Mucosa of stomach (tissue), 1 donor: Measurements from ENCODE around the gene LRRC4.

Experiments
- H3K27me3 ChIP-seq: one replicate; pipeline ENCODE4 v1.7.0; 2013; ENCODE audit warnings: mild to moderate bottlenecking, low read length; ENCODE audit not compliant: control insufficient read depth, insufficient read depth
- H3K36me3 ChIP-seq: one replicate; pipeline ENCODE4 v1.7.0; 2013; ENCODE audit warnings: low read length; ENCODE audit not compliant: control insufficient read depth, insufficient read depth
- H3K4me1 ChIP-seq: one replicate; pipeline ENCODE4 v1.7.0; 2013; ENCODE audit warnings: mild to moderate bottlenecking, low read length; ENCODE audit not compliant: control insufficient read depth, insufficient read depth
- H3K4me3 ChIP-seq: one replicate; pipeline ENCODE4 v1.7.0; 2013; ENCODE audit warnings: low read length
- H3K9ac ChIP-seq: one replicate; pipeline ENCODE4 v1.7.0; 2013; ENCODE audit warnings: mild to moderate bottlenecking, low read length, moderate library complexity
- H3K9me3 ChIP-seq: one replicate; pipeline ENCODE4 v1.7.0; 2013; ENCODE audit warnings: mild to moderate bottlenecking, low read length, moderate library complexity; ENCODE audit not compliant: control insufficient read depth
- donor health status: Pancreatic carcinoma.

Gene LRRC4

DNA sequence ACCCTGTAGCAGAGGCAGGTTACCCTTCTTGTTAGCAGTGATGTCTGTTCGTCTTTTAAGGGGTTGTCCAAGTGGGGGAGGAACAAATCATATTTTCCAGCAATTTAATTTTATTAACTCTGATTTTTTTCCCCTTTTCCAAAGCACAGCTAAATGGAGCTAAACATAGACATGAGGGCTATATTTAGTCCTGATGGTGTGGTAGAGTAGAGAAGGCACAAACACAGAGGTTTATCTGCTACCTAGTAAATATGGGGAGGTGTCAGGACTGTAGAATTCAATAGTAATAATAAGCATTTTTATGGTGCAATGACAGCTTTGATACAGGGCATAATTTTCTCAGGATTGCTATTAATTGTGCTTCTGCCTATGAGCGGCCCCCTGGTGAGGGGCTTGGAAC is 22.5 kb downstream of the LRRC4 start:
- H3K27me3 ChIP-seq = no peaks in the 10 kb centered on the region

DNA sequence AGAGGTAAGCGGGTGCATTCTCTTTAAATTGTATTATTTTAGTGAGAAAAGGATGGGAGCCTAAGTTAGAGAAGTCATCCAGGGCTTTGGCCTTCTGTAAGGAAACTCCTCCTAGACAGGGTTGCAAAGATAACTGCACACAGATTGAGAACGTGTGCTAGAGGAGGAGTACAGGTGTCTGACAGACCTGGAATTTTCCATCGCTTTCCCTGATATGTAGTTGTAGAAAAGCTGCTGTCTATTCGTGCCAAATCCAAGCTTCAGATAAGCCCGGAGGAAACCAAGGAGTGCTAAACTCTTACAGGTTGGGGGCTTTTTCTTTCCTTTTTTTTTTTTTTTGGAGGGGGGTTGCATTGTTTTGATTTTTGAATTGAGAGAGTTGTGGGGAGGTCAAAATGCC is 23.1 kb downstream of the LRRC4 start:
- peaks cover 3% of the 10 kb centered on the region for H3K36me3 ChIP-seq
- H3K4me1 ChIP-seq = peaks cover 6% of the 10 kb centered on the region
- no peaks in the 10 kb centered on the region for H3K27me3 ChIP-seq
- H3K9me3 ChIP-seq = no peaks in the 10 kb centered on the region
- no peak overlapping the region for H3K4me3 ChIP-seq
- H3K9ac ChIP-seq = no peak overlapping the region

More for the DNA sequence above, 22.5 kb downstream of the LRRC4 start:
- H3K4me3 ChIP-seq = no peak overlapping the region
- H3K9me3 ChIP-seq = no peaks in the 10 kb centered on the region
- peaks cover 6% of the 10 kb centered on the region for H3K4me1 ChIP-seq
- H3K9ac ChIP-seq = no peak overlapping the region
- H3K36me3 ChIP-seq = peaks cover 3% of the 10 kb centered on the region

DNA sequence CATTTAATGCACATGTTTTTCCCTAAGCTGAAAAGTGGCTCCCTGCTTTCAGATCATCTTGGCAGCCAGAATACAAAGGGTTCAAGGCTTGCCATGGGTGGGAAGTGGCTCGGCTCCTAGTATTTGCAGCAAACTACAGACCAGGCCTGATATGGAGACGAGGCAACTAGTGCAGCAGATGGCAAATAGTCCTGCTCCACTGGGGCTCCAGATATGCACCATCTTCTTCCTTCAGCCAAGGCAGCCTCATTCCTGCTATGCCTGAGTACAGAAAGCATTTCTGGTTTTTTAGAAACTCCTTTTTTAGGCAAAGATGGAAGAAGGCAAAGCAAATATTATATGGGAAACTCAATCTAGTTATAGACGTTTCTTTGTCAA is 23.9 kb downstream of the LRRC4 start:
- H3K36me3 ChIP-seq = peaks cover 2% of the 10 kb centered on the region
- H3K27me3 ChIP-seq = no peaks in the 10 kb centered on the region
- peaks cover 6% of the 10 kb centered on the region for H3K4me1 ChIP-seq
- no peaks in the 10 kb centered on the region for H3K9me3 ChIP-seq
- H3K9ac ChIP-seq = no peak overlapping the region
- no peak overlapping the region for H3K4me3 ChIP-seq

DNA sequence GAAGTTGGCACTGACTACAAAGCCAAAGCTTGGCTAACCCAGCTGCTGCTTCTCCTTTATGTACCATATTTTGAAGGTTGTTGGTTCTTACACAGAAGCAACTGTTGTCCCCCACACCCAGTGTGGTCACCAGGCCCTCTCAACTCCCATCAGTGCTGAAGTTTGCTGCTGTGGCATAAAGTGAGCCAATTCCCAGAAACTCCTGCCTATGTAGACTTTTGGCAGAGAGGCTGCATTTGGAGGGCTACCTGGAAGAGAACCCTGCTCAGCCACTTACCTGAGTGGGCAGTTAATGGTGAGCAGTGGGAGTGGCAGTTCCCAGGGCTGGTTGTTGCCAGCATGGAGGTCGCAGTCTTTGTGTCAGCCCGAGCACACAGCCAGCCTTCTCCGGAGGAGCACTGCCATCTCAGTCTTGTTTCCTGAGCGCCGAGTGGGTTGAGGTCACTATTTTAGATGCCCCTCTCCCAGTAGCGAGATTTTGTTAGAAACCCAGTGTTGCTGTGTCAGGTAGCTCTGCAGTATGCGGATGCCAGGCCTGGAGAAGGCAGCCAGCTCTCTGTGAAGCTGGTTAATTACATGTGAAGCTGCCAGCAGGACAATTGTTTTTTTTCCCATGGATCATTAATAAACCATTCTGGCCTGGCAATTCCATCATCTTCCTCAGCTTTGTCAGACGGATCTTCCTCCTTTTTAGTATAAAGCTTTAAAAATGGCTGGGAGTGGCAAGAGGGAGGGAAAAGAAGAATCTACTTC is 24.5 kb downstream of the LRRC4 start:
- Histone ChIP-seq H3K36me3 (no peaks in the 10 kb centered on the region), H3K9ac (no peak overlapping the region), H3K4me3 (no peak overlapping the region), H3K27me3 (no peaks in the 10 kb centered on the region), H3K9me3 (no peaks in the 10 kb centered on the region), H3K4me1 (peaks cover 6% of the 10 kb centered on the region)

DNA sequence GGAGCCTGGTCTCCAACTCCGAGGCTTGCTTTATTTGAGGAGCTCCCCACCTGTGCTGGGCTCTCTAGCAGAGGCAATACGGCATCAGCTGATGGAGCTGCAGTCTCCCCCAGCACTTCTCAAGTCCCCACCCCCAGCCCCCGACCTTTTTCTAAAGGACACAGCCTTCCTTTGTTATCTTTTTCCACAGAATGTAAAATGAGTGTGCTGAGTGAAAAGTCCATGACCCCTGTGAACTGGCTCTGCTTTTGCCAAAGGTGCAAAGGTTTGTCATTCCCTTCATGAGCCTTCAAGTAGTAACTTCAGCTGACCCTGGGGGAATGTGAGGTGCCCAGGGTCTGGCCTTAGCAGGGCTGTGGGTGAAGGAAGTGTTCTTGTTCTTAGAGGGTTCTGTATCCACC is 25.5 kb downstream of the LRRC4 start:
- Histone ChIP-seq H3K9ac (no peak overlapping the region), H3K9me3 (no peaks in the 10 kb centered on the region), H3K36me3 (no peaks in the 10 kb centered on the region), H3K4me3 (no peak overlapping the region), H3K27me3 (no peaks in the 10 kb centered on the region), H3K4me1 (peaks cover 6% of the 10 kb centered on the region)

DNA sequence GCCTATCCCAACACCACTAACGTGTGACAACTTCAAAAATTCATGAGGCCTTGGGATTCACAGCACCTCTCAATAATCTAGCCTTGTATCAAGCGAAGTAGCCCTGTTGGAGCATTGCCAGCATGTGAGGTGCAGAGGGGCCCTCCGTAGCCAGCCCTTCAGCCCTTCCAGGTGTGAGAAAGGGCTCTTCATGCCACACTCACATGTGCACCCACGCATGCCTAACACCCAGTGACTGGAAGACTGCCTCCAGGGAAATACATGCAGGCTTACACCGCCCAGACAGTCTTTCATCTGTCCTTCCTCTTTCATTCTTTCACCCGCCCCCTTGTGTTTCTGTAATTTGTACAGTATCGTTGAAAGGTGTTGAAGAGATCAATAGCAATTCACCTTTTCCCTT is 26.1 kb downstream of the LRRC4 start:
- no peak overlapping the region for H3K9ac ChIP-seq
- H3K4me1 ChIP-seq = peaks cover 10% of the 10 kb centered on the region
- no peaks in the 10 kb centered on the region for H3K9me3 ChIP-seq
- H3K27me3 ChIP-seq = no peaks in the 10 kb centered on the region
- no peak overlapping the region for H3K4me3 ChIP-seq
- no peaks in the 10 kb centered on the region for H3K36me3 ChIP-seq

DNA sequence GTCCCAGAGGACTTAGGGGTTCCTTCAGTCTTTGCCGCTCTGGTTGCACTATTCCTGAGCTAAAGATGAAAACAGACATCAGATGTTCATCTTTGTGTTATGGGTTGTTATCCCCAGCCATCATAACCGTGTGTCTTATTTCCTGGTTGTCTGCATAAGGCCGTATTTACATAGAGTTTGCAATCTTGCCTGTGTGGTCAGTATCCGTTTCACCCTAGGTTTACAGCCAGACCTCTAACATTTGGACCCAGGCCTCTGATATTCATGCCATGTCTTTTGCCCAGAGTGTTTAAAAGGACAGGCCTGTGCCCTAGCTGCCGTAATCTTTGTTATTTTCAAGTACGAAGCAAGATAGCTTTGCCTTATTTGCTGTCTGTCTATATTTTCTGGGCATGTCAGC is 26.6 kb downstream of the LRRC4 start:
- H3K4me3 ChIP-seq = no peak overlapping the region
- no peak overlapping the region for H3K9ac ChIP-seq
- H3K27me3 ChIP-seq = no peaks in the 10 kb centered on the region
- H3K9me3 ChIP-seq = no peaks in the 10 kb centered on the region
- H3K36me3 ChIP-seq = no peaks in the 10 kb centered on the region
- H3K4me1 ChIP-seq = peaks cover 14% of the 10 kb centered on the region

DNA sequence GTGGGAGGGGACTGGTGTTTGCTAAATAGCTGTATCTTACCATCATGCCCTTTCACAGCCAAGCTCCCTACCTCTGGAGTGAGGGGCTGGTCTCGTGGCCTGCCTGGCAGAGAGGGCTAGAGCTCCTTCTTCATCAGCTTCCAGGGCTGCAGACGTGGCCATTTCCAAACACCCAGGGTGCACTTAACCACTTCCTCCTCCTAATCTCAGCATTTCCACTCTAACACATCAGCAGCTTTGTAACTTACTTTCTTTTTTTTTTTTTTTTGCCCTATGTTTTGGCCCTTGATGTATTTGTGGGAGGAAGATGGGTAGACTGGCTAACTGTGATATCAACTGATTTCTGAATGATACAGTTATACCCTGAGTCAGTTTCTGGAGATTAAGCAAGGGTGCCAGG is 27.4 kb downstream of the LRRC4 start:
- Histone ChIP-seq H3K36me3 (no peaks in the 10 kb centered on the region), H3K27me3 (no peaks in the 10 kb centered on the region), H3K4me1 (peaks cover 17% of the 10 kb centered on the region), H3K9me3 (no peaks in the 10 kb centered on the region), H3K9ac (no peak overlapping the region), H3K4me3 (no peak overlapping the region)

DNA sequence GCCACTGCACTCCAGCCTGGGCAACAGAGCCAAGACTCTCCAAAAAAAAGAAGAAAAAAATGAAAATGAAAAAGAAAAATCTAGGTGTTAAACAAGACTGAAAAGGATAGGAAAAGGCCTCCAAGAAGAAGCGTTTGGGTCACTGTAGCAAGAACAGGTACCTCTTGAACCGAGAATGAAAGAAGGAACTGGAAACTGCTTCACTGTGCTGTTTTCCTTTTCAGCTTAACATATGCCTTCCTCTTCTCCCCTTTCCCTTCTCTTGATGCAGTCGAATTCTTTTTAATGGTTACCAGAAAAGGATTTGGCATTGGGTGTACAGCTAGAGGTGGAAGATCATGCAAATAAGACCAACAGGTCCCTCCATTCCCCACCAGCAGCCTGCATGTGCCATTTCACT is 28.1 kb downstream of the LRRC4 start:
- Histone ChIP-seq H3K36me3 (no peaks in the 10 kb centered on the region), H3K27me3 (no peaks in the 10 kb centered on the region), H3K4me1 (peaks cover 17% of the 10 kb centered on the region), H3K9ac (no peak overlapping the region), H3K4me3 (no peak overlapping the region), H3K9me3 (no peaks in the 10 kb centered on the region)

DNA sequence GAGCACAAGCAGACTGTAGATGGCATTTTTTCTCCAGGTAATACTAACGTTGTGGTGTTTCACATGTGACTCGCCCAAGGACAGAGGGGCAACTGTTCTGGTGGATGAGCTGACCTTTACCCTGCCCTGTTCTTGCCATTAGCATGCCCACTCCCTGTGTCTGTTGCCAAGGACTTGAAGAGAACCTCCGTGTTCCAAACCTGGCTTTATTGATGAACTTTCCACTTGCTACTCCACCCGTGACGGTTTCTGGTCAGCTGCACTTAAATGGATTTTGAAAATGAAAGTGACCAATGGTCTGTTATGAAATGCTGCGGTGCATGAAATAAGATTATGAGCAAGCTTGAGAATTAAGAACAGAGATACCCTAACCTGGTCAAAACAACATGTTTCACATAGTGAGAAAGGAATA is 30.4 kb downstream of the LRRC4 start:
- H3K4me1 ChIP-seq = peaks cover 17% of the 10 kb centered on the region
- H3K27me3 ChIP-seq = no peaks in the 10 kb centered on the region
- no peak overlapping the region for H3K4me3 ChIP-seq
- H3K9ac ChIP-seq = no peak overlapping the region
- no peaks in the 10 kb centered on the region for H3K9me3 ChIP-seq
- no peaks in the 10 kb centered on the region for H3K36me3 ChIP-seq

DNA sequence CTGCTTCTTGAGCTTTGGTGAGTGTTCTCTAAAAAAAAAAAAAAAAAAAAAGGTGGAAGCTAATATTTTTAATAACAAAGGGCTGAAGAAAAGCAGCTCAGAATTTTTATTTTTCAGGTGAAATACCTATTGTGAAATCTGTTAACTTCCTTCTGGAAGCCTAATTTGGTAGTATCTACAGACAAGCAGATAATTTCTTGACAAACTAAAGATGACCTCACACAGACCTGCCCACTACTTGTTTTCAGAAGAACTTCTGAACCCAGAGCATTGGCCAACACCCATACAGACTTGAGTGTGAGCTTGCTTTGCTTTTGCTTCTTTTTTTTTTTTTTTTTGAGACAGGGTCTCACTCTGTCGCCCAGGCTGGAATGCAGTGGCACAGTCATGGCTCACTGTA is 31.2 kb downstream of the LRRC4 start:
- no peaks in the 10 kb centered on the region for H3K9me3 ChIP-seq
- no peaks in the 10 kb centered on the region for H3K36me3 ChIP-seq
- peaks cover 17% of the 10 kb centered on the region for H3K4me1 ChIP-seq
- H3K4me3 ChIP-seq = no peak overlapping the region
- no peaks in the 10 kb centered on the region for H3K27me3 ChIP-seq
- H3K9ac ChIP-seq = no peak overlapping the region

DNA sequence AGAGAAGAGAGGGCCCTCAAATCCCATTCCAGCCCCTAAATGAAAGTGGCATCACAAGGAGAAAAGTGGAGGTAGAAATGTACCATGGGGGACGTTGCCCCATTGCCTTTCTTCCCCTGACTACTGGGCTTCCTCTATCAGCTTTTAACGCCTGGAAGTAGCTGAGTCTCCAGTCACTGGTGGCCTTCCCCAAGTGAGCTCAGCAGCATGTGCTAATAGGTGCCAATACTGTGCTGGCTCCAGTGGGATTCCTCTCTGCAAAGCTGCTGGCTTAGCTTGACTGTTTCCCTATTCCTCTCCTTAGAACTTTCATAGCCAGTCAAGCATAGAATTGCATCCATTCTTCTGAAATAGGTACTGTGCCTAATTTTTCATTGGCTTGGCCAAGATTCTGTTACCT is 32.6 kb downstream of the LRRC4 start:
- Histone ChIP-seq H3K4me3 (no peak overlapping the region), H3K4me1 (peaks cover 11% of the 10 kb centered on the region), H3K27me3 (no peaks in the 10 kb centered on the region), H3K36me3 (no peaks in the 10 kb centered on the region), H3K9ac (no peak overlapping the region), H3K9me3 (no peaks in the 10 kb centered on the region)
